ENCODE data around the gene C12orf75.
"Not testable (repeated sequence)": the region's sequence is repeated elsewhere in the genome, so short reads cannot be mapped to it uniquely, and the experiment has no call there.

The C12orf75 gene

DNA sequence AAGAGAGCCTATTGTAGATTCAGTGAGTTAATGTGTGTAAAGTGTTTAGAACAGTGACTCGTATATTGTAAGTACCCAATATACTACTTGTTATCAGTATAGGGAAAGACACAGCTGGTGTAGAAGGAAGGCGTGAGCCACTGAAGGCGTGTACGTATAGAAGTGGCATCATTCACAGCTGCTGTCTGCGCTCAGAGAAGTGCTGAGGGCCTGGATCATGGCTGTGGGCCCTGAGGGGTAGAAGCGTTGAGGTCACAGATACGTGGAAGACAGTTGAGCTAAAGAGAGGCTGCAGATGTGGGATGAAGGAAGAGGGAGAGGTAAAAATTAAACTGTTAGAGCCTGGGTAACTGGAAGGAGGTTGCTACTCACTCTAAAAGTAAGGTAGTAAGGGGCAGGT, 5.9 kb downstream of the C12orf75 start:
- DNase-seq, result no peak

DNA sequence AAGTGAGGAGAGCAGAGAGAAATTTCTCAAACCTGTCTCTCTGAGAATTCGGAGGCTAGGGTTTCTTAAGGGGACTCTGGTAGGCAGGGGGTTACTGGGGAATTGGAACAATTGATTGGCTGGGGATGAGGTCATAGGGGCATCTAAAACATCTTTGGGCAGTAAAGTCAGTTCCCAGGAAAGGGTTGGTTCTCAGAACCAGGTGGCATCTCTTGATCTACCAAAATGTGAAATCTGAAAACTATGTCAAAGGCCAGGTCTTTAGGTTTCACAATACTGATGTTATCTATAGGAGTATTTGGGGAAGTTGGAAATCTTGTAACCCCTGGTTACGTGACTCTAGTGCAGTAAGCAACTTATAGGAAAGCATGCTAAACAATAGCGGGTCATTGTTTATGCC, 6.9 kb downstream of the C12orf75 start:
- no peak for DNase-seq

DNA sequence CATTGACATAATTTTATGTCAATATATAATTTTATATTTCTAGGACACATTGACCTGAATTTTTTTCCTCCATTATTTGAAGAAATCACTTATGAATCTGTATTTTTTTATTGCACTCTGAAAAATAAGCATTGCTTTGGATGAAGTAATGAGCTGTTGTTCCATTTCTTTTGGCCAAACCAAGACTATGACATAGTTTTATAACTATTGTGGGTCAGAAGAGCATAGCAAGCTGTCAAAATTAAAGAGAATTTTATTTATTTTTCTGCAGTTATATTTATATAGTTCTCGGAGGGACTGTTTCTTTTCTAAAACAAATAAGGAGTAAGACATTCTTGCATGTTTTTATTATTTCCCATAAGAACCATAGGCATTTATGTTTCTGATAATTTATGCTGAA, 8.5 kb downstream of the C12orf75 start:
- no peak for DNase-seq

GRCh38 chr12:105341010-105341409, 10.5 kb downstream of the C12orf75 start:
- no peak for DNase-seq

DNA sequence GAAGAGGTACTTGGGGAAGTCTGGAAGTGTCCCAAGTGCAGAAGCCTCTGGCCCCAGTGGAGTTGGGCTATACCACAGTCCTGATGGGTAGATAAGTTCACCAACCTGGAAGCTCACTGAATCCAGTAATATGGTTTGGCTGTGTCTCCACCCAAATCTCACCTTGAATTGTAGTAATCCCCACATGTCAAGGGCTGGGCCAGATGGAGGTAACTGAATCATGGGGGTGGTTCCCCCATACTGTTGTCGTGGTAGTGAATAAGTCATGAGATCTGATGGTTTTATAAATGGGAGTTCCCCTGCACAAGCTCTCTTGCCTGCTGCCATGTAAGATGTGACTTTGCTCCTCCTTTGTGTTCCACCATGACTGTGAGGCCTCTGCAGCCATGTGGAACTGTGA, 11.1 kb downstream of the C12orf75 start:
- DNase-seq, result not testable (repeated sequence)

DNA sequence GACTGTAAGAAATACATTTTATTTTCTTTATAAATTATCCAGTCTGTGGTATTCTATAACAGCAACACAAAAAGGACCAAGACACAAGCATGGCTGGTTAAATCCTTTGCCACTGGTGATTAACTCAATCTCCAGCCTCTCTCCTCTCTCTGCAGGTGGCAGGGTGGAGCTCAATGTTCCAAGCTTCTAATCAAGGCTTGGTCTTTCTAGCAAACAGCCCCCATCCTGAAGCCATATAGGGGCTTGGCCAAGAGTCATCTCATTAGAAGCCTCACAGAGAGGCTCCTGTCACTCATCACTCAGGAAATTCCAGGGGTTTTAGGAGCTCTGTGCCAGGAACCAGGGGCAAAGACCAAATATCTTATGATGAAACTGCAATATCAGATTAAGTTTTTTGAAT, 12.0 kb downstream of the C12orf75 start:
- DNase-seq, result peak; percentile 22

DNA sequence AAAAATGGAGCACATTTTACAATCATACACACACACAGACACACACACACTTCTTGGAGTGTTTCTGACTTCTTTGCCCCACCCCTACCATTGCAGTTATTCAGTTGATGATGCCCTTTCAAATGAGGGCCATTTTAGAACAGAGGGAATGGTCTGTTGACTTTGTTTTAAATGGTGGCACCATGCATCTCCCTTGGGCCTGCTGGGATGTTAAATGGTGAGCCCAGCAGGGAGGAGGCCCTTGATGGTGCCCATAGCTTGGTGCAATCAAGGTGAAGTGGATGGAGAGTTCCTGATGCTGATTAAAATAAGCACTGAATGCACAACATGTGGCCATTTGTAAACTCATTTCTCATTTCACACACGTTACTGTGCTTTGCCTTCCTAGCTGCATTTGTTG, 13.3 kb downstream of the C12orf75 start:
- peak; percentile 97 for DNase-seq

DNA sequence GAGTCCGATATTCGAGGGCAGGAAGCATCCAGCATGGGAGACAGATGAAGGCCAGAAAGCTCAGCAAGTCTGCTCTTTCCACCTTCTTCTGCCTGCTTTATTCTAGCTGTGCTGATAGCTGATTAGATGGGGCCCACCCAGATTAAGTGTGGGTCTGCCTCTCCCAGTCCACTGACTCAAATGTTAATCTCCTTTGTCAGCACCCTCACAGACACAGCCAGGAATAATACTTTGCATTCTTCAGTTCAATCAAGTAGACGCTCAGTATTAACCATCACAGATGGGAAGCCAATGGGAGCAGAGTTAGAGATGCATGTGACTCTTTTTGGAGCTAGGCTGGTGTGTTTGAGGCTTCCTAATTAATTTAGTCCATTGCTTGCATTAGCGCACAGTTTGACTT, 17.0 kb downstream of the C12orf75 start:
- DNase-seq, result no peak

- no peak for DNase-seq
Measured at GRCh38 chr12:105348142-105348541, 17.7 kb downstream of the C12orf75 start.

- DNase-seq, result no peak
Measured at GRCh38 chr12:105348561-105348960, 18.1 kb downstream of the C12orf75 start.

GRCh38 chr12:105349138-105349537, 18.6 kb downstream of the C12orf75 start:
- no peak for DNase-seq

DNA sequence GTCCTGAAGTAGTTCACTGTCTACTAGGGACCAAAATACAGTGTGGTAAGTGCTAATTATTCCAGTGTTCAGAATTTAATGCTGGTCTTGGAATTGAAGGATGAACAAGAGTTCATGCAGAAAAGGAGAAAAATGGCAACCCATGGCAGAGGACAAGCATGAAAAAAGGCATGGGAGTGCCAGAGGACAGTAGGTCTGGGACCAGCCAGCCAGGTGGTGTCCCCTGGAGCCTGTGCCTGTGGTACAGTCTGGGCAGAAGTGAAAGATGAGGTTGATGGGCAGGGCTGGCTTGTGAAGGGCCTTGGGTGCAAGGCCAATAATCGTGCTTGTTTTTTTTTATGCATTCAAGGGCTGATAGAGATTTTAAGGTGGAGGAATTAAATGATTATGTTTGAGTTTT, 21.0 kb downstream of the C12orf75 start:
- DNase-seq, result no peak

- no peak for DNase-seq
Measured at GRCh38 chr12:105352052-105352451, 21.6 kb downstream of the C12orf75 start.

GRCh38 chr12:105352940-105353635, 22.6 kb downstream of the C12orf75 start:
- DNase-seq, result peak; percentile 4

DNA sequence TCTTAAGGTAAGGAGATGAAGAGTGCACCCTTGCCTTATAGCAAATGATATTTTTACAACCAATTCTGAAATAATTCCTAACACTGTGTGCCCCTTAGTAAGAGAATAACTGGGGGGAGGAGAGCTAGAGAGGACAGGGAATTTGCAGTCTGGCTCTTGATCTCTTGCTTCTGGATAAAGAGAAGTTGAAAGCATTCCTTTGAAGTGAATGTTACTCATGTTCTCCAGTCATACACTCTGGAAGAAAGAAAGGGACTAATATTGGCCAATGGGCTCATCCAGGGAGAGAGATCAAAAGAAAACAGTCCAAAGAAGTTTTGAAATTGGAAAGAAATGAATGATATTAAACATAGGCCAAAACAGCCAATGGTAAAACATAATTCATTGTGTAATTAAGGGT, 25.3 kb downstream of the C12orf75 start:
- DNase-seq, result no peak

DNA sequence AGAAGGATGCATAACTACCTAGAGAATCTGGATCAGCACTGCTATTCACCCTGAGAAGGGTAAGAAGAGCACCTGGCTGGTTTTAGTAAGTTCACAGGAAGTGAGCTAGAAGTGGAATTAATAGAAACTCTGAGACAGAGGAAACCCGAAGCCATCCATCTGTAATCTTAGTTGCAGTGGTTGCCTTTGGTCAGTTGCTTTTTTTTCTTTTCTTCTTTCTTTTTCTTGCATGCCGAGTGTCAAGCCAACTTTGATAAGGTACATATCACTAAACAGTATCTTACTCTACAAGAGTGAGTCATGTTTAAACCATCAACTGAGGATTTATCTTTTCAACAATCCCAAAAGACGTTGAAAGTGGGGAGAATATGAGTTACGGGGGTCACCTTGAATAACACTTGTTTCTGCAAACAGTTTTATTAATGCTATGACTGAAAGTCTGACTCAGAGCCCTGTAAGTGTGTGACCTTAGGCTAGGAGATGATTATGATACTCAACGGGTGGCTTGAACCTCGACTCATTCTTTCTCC, 26.7 kb downstream of the C12orf75 start:
- no peak for DNase-seq

- DNase-seq, result no peak
Measured at GRCh38 chr12:105358789-105359188, 28.3 kb downstream of the C12orf75 start.

DNA sequence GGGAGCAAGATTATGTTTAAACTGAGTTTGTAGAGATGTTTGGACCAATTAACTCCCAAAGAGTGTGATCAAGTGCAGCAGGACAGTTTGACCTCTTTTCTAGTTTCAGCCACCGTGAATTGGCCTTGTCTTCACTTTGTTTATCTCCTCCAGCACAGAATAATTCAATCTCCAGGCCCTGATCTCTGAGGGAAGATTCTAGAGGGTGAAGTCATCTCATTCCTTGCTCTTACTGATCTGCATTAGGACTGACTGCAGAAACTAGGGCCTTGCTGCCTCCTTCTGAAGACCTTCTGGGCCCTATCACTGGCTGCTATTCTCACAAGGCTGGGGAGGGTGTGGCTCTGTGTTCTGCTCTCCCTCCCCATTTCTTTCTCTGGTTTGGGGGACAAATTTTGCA, 29.4 kb downstream of the C12orf75 start:
- no peak for DNase-seq

DNA sequence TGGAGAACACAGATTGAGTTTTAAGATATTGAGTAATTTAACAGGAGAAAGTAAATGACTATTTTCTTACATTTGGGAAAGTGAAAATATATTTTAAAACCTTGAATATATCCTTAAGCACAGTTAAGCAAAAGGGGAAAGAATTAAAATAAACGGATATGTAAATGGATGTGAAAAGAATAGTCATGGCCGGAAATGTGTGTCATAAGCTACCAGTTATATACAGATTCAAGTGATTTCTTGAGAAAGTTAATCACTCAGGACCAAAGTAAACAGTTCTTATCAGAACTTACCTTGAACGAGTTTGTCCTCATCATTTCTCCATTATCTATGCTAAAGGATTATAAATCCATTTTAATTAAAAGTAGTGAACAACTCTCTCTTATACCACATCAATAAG, 33.4 kb downstream of the C12orf75 start:
- no peak for DNase-seq

- DNase-seq, result no peak
Measured at GRCh38 chr12:105365231-105365630, 34.7 kb downstream of the C12orf75 start.

DNA sequence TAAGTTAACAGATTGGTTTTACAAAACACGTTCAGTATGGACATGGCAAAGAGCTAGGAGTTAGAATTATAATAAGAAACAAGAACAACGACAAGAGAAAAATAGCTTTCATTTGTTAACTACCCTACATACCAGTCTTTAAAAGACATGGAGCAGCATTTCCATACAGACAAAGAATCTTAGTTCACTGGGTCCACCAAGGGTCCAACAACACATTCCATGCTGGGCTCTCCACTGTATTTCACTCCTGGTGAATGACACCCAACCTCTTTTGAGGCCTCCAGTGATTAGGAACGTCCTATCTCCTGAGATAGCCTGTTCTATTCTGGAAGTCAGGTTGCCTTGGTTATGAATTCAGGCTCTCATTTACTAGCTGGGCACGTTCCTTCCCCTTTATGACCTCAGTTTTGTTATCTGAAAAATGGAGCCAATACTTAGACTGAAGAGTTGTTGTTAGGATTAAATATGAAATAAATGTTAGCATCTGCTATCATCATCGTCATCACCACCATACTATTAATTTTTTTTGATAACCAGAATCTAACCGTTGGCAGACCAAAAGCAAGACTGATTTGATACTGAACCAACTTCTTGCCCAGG, 37.7 kb downstream of the C12orf75 start:
- no peak for DNase-seq

DNA sequence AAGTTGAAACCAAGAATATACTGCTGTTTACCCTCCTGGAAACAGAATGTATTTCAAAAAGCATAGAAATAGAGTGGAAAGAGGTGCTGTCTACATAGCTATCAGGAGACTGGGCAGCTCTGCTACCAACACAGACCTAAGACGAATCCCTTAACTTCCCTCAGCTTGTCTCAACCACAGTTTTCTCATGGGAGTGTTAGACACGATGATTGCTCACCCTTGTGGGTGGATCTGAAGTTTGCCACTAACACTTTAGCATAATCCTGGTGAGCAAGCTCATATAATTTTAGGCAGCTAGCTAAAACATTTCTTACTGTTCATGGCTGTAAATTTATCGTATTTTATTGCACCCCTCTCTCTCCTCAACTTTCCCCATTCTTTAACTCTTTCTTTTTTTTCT, 38.5 kb downstream of the C12orf75 start:
- no peak for DNase-seq

GRCh38 chr12:105374303-105374702, 43.8 kb downstream of the C12orf75 start:
- DNase-seq, result no peak

DNA sequence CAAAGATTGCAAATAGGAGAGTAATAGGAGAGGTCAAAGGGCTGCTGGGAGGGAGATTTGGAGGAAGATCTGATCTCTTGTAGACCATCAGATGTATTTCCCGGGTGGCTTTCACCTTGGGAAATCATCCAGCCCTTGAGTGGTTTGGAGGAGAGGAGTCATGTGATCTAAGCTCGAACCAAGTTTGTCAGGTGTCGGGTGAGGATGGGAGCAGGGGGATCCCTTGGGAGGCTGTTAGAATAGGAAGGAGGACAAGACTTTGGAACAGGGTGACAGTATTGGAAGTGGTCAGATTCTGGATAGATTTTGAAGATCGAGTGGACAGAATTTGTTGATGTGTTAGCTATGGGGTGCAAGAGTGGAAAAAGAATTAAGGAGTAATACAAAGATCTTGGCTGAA, 46.6 kb downstream of the C12orf75 start:
- no peak for DNase-seq

- peak; percentile 6 for DNase-seq
Measured at GRCh38 chr12:105378911-105379310, 48.4 kb downstream of the C12orf75 start.
